Liver (tissue), 3 donors: ENCODE measurements around the gene TMEM82.
A peak's percentile ranks its signal among the peaks of the same experiment; 100 is the strongest.

Experiments
- ATF3 ChIP-seq: IDR thresholded peaks from 2 replicates; pipeline ENCODE4 v1.6.1; 2016; ENCODE audit warnings: antibody characterized with exemption
- CTCF ChIP-seq: fragments of 150-350 bp; IDR thresholded peaks from 2 replicates; pipeline ENCODE4 v1.5.1; 2017; ENCODE audit warnings: improper control_type of control experiment, low read depth, low read length; ENCODE audit not compliant: missing input control
- GABPA ChIP-seq, 2 donors: IDR thresholded peaks in 1 of 2; conservative IDR thresholded peaks in 1 of 2; 2 replicates each; pipeline ENCODE4 v1.6.1; 2016; ENCODE audit warnings: antibody characterized with exemption in 2 of 2, mild to moderate bottlenecking in 1 of 2, moderate library complexity in 1 of 2
- HNF4G ChIP-seq: IDR thresholded peaks from 2 replicates; pipeline ENCODE4 v1.6.1; 2016; ENCODE audit warnings: antibody characterized with exemption
- JUND ChIP-seq, 2 donors: IDR thresholded peaks; 2 replicates each; pipeline ENCODE4 v1.6.1; 2016; ENCODE audit warnings: antibody characterized with exemption in 2 of 2
- MAX ChIP-seq: IDR thresholded peaks from 2 replicates; pipeline ENCODE4 v1.6.1; 2016; ENCODE audit warnings: antibody characterized with exemption
- donor health status: healthy.
- donor health status: healthy.

GRCh38 chr1:15740924-15741850, 1.1 kb upstream of the TMEM82 start:
- no peak for TF ChIP-seq MAX
- no peak for TF ChIP-seq HNF4G
- TF ChIP-seq CTCF = peak; percentile 88
- no peak for TF ChIP-seq ATF3
- no peak for TF ChIP-seq GABPA (IDR thresholded peaks at IDR 0.05 in 1 of 2, conservative IDR thresholded peaks at IDR 0.05 in 1 of 2)
- TF ChIP-seq JUND (IDR thresholded peaks at IDR 0.05) = no peak
